WTC11 (cell line): ENCODE results near the gene PSME4. TPM values are rescaled to one million over a fixed set of nuclear protein-coding genes. Genes with fewer than 3 reads are reported as not detected.

ENCODE experiments used
- ATAC-seq: fragments of 200-7000 bp; cut with Tn5 transposase; 2 replicates; pipeline ENCODE4 v1.10.0; 2021; ENCODE audit warnings: mild to moderate bottlenecking, moderate library complexity
- CTCF ChIA-PET: fragments of 300-600 bp; sonication (Branson Sonifier 250); formaldehyde crosslinking; loops from one replicate; lab custom pipeline; 2021; ENCODE audit warnings: antibody characterized with exemption; lab: Charles Lee
- POLR2A ChIA-PET: fragments of 350-600 bp; sonication (Branson Sonifier 250); formaldehyde crosslinking; loops from one replicate; lab custom pipeline; 2021; ENCODE audit warnings: antibody characterized with exemption; lab: Charles Lee
- DNase-seq: peaks from one replicate; pipeline ENCODE4 v3.0.0; 2021; ENCODE audit warnings: low spot score
- H3K27ac Mint-ChIP-seq: 2 replicates; pipeline ENCODE4 v1.8.0; 2021; ENCODE audit warnings: mixed read lengths
- H3K27me3 Mint-ChIP-seq: 2 replicates; pipeline ENCODE4 v1.8.0; 2021; ENCODE audit warnings: low read depth, mild to moderate bottlenecking, moderate library complexity, mixed read lengths
- H3K36me3 Mint-ChIP-seq: 2 replicates; pipeline ENCODE4 v1.8.0; 2021; ENCODE audit warnings: mixed read lengths
- H3K4me1 Mint-ChIP-seq: 2 replicates; pipeline ENCODE4 v1.8.0; 2022; ENCODE audit warnings: mixed read lengths
- H3K4me3 Mint-ChIP-seq: 2 replicates; pipeline ENCODE4 v1.8.0; 2021; ENCODE audit warnings: mild to moderate bottlenecking, moderate library complexity, mixed read lengths
- H3K9me3 Mint-ChIP-seq: 2 replicates; pipeline ENCODE4 v1.8.0; 2021; ENCODE audit warnings: mixed read lengths
- AFF4 ChIP-seq: sonication (generic); formaldehyde crosslinking; IDR thresholded peaks from 2 replicates; pipeline ENCODE4 v1.8.1; 2023; ENCODE audit warnings: mild to moderate bottlenecking, missing genetic modification reagents, borderline replicate concordance
- ATF1 ChIP-seq: sonication (generic); formaldehyde crosslinking; IDR thresholded peaks from 2 replicates; pipeline ENCODE4 v1.8.1; 2023; ENCODE audit warnings: mild to moderate bottlenecking, moderate library complexity, missing genetic modification reagents
- ATF6 ChIP-seq: sonication (generic); formaldehyde crosslinking; IDR thresholded peaks from 2 replicates; pipeline ENCODE4 v1.8.1; 2023; ENCODE audit warnings: mild to moderate bottlenecking, missing genetic modification reagents
- CREM ChIP-seq: sonication (generic); formaldehyde crosslinking; IDR thresholded peaks from 2 replicates; pipeline ENCODE4 v1.8.1; 2022; ENCODE audit warnings: mild to moderate bottlenecking, missing genetic modification reagents, moderate library complexity
- E2F4 ChIP-seq: sonication (generic); formaldehyde crosslinking; IDR thresholded peaks from 2 replicates; pipeline ENCODE4 v1.8.1; 2022; ENCODE audit warnings: low read depth, mild to moderate bottlenecking, moderate library complexity, missing genetic modification reagents, borderline replicate concordance
- E2F5 ChIP-seq: sonication (generic); formaldehyde crosslinking; IDR thresholded peaks from 2 replicates; pipeline ENCODE4 v1.8.1; 2022; ENCODE audit warnings: mild to moderate bottlenecking, moderate library complexity, missing genetic modification reagents
- ELF4 ChIP-seq: sonication (generic); formaldehyde crosslinking; IDR thresholded peaks from 2 replicates; pipeline ENCODE4 v1.8.1; 2022; ENCODE audit warnings: low read depth, mild to moderate bottlenecking, moderate library complexity, missing genetic modification reagents
- ESRRA ChIP-seq: sonication (generic); formaldehyde crosslinking; IDR thresholded peaks from 2 replicates; pipeline ENCODE4 v1.8.1; 2022; ENCODE audit warnings: mild to moderate bottlenecking, missing genetic modification reagents, borderline replicate concordance
- HMGA2 ChIP-seq: fragments of 250-450 bp; sonication (Bioruptor Pico); IDR thresholded peaks from 2 replicates; pipeline ENCODE4 v1.4.0; 2021; ENCODE audit warnings: mild to moderate bottlenecking, moderate library complexity
- JAZF1 ChIP-seq: fragments of 250-450 bp; sonication (Bioruptor Pico); IDR thresholded peaks from 2 replicates; pipeline ENCODE4 v1.9.0; 2021; ENCODE audit warnings: moderate library complexity, mild to moderate bottlenecking, inconsistent platforms
- MXD4 ChIP-seq: fragments of 250-450 bp; sonication (Bioruptor Pico); IDR thresholded peaks from 2 replicates; pipeline ENCODE4 v1.8.0; 2021; ENCODE audit warnings: mild to moderate bottlenecking, moderate library complexity, borderline replicate concordance
- MYBL2 ChIP-seq: sonication (generic); formaldehyde crosslinking; IDR thresholded peaks from 2 replicates; pipeline ENCODE4 v1.8.1; 2023; ENCODE audit warnings: mild to moderate bottlenecking, moderate library complexity, missing genetic modification reagents
- NFATC4 ChIP-seq: fragments of 250-450 bp; sonication (Bioruptor Pico); IDR thresholded peaks from 2 replicates; pipeline ENCODE4 v1.9.0; 2021; ENCODE audit warnings: mild to moderate bottlenecking
- NFE2L1 ChIP-seq: sonication (generic); formaldehyde crosslinking; IDR thresholded peaks from 2 replicates; pipeline ENCODE4 v1.8.1; 2023; ENCODE audit warnings: missing genetic modification reagents
- NR2C2 ChIP-seq: sonication (generic); formaldehyde crosslinking; IDR thresholded peaks from 2 replicates; pipeline ENCODE4 v1.8.0; 2022; ENCODE audit warnings: mild to moderate bottlenecking, missing genetic modification reagents
- OVOL2 ChIP-seq: fragments of 250-450 bp; sonication (Bioruptor Pico); IDR thresholded peaks from 2 replicates; pipeline ENCODE4 v1.9.0; 2021; ENCODE audit warnings: mild to moderate bottlenecking, borderline replicate concordance
- SMAD4 ChIP-seq: sonication (generic); formaldehyde crosslinking; IDR thresholded peaks from 2 replicates; pipeline ENCODE4 v1.8.0; 2022; ENCODE audit warnings: mild to moderate bottlenecking, missing genetic modification reagents
- SOX15 ChIP-seq: fragments of 250-450 bp; sonication (Bioruptor Pico); IDR thresholded peaks from 2 replicates; pipeline ENCODE4 v1.9.0; 2021; ENCODE audit warnings: mild to moderate bottlenecking
- TEAD1 ChIP-seq: sonication (generic); formaldehyde crosslinking; IDR thresholded peaks from 2 replicates; pipeline ENCODE4 v1.8.0; 2022; ENCODE audit warnings: mild to moderate bottlenecking, missing genetic modification reagents
- ZMAT4 ChIP-seq: fragments of 250-450 bp; sonication (Bioruptor Pico); IDR thresholded peaks from 2 replicates; pipeline ENCODE4 v1.9.0; 2021; ENCODE audit warnings: mild to moderate bottlenecking
- ZNF138 ChIP-seq: sonication (generic); formaldehyde crosslinking; conservative IDR thresholded peaks from 2 replicates; pipeline ENCODE4 v1.8.1; 2022; ENCODE audit warnings: mild to moderate bottlenecking, moderate library complexity, missing genetic modification reagents
- ZNF263 ChIP-seq: sonication (generic); formaldehyde crosslinking; IDR thresholded peaks from 2 replicates; pipeline ENCODE4 v1.8.1; 2022; ENCODE audit warnings: low read depth, mild to moderate bottlenecking, moderate library complexity, missing genetic modification reagents
- ZNF281 ChIP-seq: sonication (generic); formaldehyde crosslinking; IDR thresholded peaks from 2 replicates; pipeline ENCODE4 v1.8.0; 2023; ENCODE audit warnings: mild to moderate bottlenecking, missing genetic modification reagents
- ZNF396 ChIP-seq: fragments of 250-450 bp; sonication (Bioruptor Pico); IDR thresholded peaks from 2 replicates; pipeline ENCODE4 v1.8.0; 2021; ENCODE audit warnings: mild to moderate bottlenecking, moderate library complexity, borderline replicate concordance
- ZSCAN18 ChIP-seq: fragments of 250-450 bp; sonication (Bioruptor Pico); IDR thresholded peaks from 2 replicates; pipeline ENCODE4 v2.1.2; 2022; ENCODE audit warnings: mild to moderate bottlenecking, moderate library complexity
- total RNA-seq: library from RNA; stranded (reverse); gene quantifications from 3 replicates; pipeline ENCODE4 v1.2.3, GENCODE V29; 2021

Gene PSME4
- total RNA-seq, 1 experiment from 2014 or later = 91.9 TPM

GRCh38 chr2:53865962-53866361 is 104.8 kb downstream of the PSME4 start:
- Mint-ChIP-seq H3K27me3 (no peaks in the 10 kb centered on the region), H3K4me3 (no peak overlapping the region), H3K27ac (no peak overlapping the region), H3K9me3 (no peaks in the 10 kb centered on the region), H3K4me1 (peaks cover 1% of the 10 kb centered on the region), H3K36me3 (peaks cover 31% of the 10 kb centered on the region)
- CTCF ChIA-PET = no interaction called here
- POLR2A ChIA-PET = no interaction called here
- ATAC-seq (no peak), DNase-seq (no peak)
- TF ChIP-seq ZNF396 = no peak
- TF ChIP-seq NR2C2 (CRISPR knock-in tag) = no peak
- no peak for TF ChIP-seq ATF6
- no peak for TF ChIP-seq AFF4 (CRISPR knock-in tag)
- TF ChIP-seq ZNF263 = no peak
- TF ChIP-seq E2F4 = no peak
- no peak for TF ChIP-seq HMGA2 (CRISPR knock-in tag)
- no peak for TF ChIP-seq TEAD1
- TF ChIP-seq OVOL2 (CRISPR knock-in tag) = no peak
- no peak for TF ChIP-seq NFATC4 (CRISPR knock-in tag)
- TF ChIP-seq MYBL2 = no peak
- TF ChIP-seq ELF4 (CRISPR knock-in tag) = no peak
- TF ChIP-seq ATF1 (CRISPR knock-in tag) = no peak
- TF ChIP-seq NFE2L1 (CRISPR knock-in tag) = no peak
- no peak for TF ChIP-seq SOX15 (CRISPR knock-in tag)
- TF ChIP-seq ZNF138 (CRISPR knock-in tag) = no peak
- TF ChIP-seq JAZF1 (CRISPR knock-in tag) = no peak
- TF ChIP-seq MXD4 (CRISPR knock-in tag) = no peak
- TF ChIP-seq CREM = no peak

GRCh38 chr2:53865264-53865663 is 105.5 kb downstream of the PSME4 start:
- Mint-ChIP-seq H3K36me3 (peaks cover 31% of the 10 kb centered on the region), H3K4me3 (no peak overlapping the region), H3K27ac (no peak overlapping the region; the same call in 1 of the 2 replicates), H3K4me1 (peaks cover 8% of the 10 kb centered on the region), H3K9me3 (no peaks in the 10 kb centered on the region), H3K27me3 (no peaks in the 10 kb centered on the region)
- CTCF ChIA-PET = no interaction called here
- POLR2A ChIA-PET = interaction anchor here (0.7 kb wide), 1 partner anchor 93 kb away, joined by 3 read pairs; no protein-coding TSS in a partner anchor
- DNase-seq (no peak), ATAC-seq (no peak)
- TF ChIP-seq ZNF281 (no peak), ZSCAN18 (CRISPR knock-in tag) (no peak), SMAD4 (CRISPR knock-in tag) (no peak), E2F5 (CRISPR knock-in tag) (no peak), JAZF1 (CRISPR knock-in tag) (no peak), NFATC4 (CRISPR knock-in tag) (no peak), ESRRA (CRISPR knock-in tag) (no peak), NFE2L1 (CRISPR knock-in tag) (no peak), ZMAT4 (no peak)
